Stimulated activated naive CD8-positive, alpha-beta T cell treated with anti-CD3 and anti-CD28 coated beads, Interleukin-15, Interleukin-2, amounts not matched to agents 100 ng/mL and 50 ng/mL, for 24 hours (primary cell): ENCODE data around the gene MOV10L1.
"Not testable (repeated sequence)": the region's sequence is repeated elsewhere in the genome, so short reads cannot be mapped to it uniquely, and the experiment has no call there.

Source experiments
- H3K27ac Mint-ChIP-seq: one replicate; pipeline ENCODE4 v1.8.0; 2021; ENCODE audit warnings: mild to moderate bottlenecking, mixed read lengths
- H3K27me3 Mint-ChIP-seq: one replicate; pipeline ENCODE4 v1.8.0; 2021; ENCODE audit warnings: mixed read lengths
- H3K36me3 Mint-ChIP-seq: one replicate; pipeline ENCODE4 v1.8.0; 2021; ENCODE audit warnings: low read depth, mixed read lengths
- H3K4me1 Mint-ChIP-seq: one replicate; pipeline ENCODE4 v1.8.0; 2021; ENCODE audit warnings: low read depth, mixed read lengths
- H3K4me3 Mint-ChIP-seq: one replicate; pipeline ENCODE4 v1.8.0; 2021; ENCODE audit warnings: mild to moderate bottlenecking, mixed read lengths
- H3K9me3 Mint-ChIP-seq: one replicate; pipeline ENCODE4 v1.8.0; 2021; ENCODE audit warnings: mixed read lengths

The MOV10L1 gene

DNA sequence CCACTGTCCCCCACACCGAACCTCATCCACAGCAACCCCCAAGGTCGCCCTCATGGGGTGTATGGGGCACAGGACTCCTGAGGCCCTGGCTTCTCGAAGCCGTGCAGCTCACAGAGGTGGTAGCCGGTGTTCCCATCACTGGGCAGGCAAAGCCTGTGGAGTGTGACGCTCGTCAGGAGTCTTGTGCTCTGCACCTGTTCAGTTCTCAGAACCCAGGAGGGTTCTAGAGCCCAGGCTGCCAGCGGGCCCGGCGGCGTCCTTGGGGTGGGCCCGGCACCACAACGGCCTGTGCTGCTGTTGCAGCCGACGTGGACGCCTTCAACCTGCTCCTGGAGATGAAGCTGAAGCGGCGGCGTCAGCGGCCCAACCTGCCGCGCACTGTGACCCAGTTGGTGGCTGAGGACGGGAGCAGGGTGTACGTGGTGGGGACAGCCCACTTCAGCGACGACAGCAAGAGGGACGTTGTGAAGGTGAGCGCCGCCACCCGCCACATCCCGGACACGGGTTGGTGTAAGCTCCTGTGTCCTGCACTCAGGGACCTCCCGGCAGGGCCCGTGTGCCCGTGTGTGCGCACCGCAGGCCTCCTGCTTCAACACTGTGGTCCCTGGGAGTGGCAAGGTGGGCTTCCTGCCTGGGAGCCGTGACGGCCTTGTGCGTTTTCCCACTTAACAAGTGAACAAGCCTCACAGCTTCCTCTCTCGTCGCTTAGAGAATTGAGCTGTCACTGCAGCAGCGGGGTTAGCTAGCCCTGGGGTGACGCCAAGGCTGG, 104.4 kb downstream of the MOV10L1 start:
- Mint-ChIP-seq H3K27me3 (no peaks in the 10 kb centered on the region), H3K9me3 (no peaks in the 10 kb centered on the region), H3K4me3 (no peak overlapping the region), H3K27ac (no peak overlapping the region), H3K4me1 (peaks cover 37% of the 10 kb centered on the region), H3K36me3 (peaks cover 14% of the 10 kb centered on the region)

DNA sequence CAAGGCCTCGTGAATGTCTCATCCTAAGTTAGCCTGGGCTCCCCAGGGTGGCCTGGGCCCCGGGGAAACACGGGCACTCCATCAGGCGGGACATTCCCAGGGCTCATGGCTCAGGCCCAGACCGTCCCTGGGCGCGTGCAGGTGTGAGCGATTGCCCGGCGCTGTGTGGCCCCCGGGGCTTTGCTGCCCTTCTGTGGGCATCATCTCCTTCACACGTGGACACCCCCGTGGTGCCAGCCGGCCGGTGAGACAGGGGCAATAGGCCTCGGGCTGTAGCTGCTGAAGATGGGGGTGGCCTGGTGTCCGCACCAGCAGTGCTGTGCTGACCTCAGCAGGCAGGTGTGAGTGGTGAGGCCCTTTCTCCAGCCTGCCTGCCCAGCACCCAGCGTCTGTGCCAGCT, 106.5 kb downstream of the MOV10L1 start:
- Mint-ChIP-seq H3K4me3 (no peak overlapping the region), H3K27ac (no peak overlapping the region), H3K4me1 (peaks cover 28% of the 10 kb centered on the region), H3K9me3 (no peaks in the 10 kb centered on the region), H3K27me3 (no peaks in the 10 kb centered on the region), H3K36me3 (peaks cover 12% of the 10 kb centered on the region)

GRCh38 chr22:50197000-50197800, 107.4 kb downstream of the MOV10L1 start:
- H3K4me3 Mint-ChIP-seq = no peak overlapping the region
- H3K27me3 Mint-ChIP-seq = no peaks in the 10 kb centered on the region
- H3K36me3 Mint-ChIP-seq = peaks cover 4% of the 10 kb centered on the region
- peaks cover 22% of the 10 kb centered on the region for H3K4me1 Mint-ChIP-seq
- no peaks in the 10 kb centered on the region for H3K9me3 Mint-ChIP-seq
- no peak overlapping the region for H3K27ac Mint-ChIP-seq

DNA sequence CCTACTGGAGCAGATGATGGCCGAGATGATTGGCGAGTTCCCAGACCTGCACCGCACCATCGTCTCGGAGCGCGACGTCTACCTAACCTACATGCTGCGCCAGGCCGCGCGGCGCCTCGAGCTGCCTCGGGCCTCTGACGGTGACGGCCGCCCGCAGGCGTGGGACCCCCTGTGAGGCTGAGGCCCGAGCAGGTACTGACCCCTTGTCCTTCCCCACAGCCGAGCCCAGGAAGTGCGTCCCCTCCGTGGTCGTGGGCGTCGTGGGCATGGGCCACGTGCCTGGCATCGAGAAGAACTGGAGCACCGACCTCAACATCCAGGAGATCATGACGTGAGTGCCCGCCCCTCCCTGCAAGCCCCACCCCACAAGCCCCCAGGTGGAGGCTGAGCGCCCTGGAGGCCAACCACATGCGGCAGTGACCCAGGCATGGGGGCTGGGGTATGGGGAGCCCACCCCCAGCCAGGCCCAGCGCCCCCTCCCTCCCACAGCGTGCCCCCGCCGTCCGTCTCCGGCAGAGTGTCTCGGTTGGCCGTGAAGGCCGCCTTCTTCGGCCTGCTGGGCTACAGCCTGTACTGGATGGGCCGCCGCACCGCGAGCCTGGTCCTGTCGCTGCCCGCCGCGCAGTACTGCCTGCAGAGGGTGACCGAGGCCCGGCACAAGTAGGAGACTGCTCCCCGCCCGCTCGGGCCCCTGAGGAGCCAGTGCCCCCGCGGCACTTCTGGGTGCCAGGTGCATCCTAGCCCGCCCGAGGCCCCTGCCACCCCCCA, 108.2 kb downstream of the MOV10L1 start:
- no peaks in the 10 kb centered on the region for H3K36me3 Mint-ChIP-seq
- no peaks in the 10 kb centered on the region for H3K9me3 Mint-ChIP-seq
- no peaks in the 10 kb centered on the region for H3K27me3 Mint-ChIP-seq
- H3K4me3 Mint-ChIP-seq = no peak overlapping the region
- no peak overlapping the region for H3K27ac Mint-ChIP-seq
- peaks cover 20% of the 10 kb centered on the region for H3K4me1 Mint-ChIP-seq

- Mint-ChIP-seq H3K9me3 (no peaks in the 10 kb centered on the region), H3K27me3 (no peaks in the 10 kb centered on the region), H3K36me3 (peaks cover 6% of the 10 kb centered on the region), H3K27ac (no peak overlapping the region), H3K4me1 (peaks cover 21% of the 10 kb centered on the region), H3K4me3 (no peak overlapping the region)
These were observed 108.8 kb downstream of the MOV10L1 start for GRCh38 chr22:50198624-50199017.

DNA sequence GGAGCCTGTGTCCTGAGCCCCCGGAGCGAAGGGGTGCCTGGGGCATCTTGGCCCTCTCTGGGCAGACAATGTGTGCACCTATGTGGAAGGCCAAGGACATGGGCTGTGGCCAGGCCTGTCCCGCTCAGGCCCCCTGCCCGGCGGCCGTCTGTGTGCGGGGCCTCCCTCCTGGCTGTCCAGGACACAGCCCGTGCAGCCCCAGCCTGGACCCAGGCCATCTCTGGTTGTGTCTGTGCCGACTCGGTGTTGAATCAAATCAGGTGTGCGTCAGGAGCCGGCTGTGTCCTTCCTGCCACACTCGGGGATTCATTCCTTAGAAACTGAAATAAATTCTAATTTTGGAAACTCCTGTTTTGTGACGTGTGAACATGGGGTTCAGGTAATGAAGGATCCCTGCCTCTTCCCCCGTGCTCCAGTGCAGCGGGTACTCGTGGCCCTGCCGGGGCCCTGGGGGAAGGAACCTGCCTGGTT, 109.5 kb downstream of the MOV10L1 start:
- Mint-ChIP-seq H3K4me3 (peak overlapping the region; percentile 60), H3K4me1 (peaks cover 25% of the 10 kb centered on the region), H3K9me3 (no peaks in the 10 kb centered on the region), H3K27ac (peak overlapping the region; percentile 65), H3K36me3 (peaks cover 10% of the 10 kb centered on the region), H3K27me3 (no peaks in the 10 kb centered on the region)

DNA sequence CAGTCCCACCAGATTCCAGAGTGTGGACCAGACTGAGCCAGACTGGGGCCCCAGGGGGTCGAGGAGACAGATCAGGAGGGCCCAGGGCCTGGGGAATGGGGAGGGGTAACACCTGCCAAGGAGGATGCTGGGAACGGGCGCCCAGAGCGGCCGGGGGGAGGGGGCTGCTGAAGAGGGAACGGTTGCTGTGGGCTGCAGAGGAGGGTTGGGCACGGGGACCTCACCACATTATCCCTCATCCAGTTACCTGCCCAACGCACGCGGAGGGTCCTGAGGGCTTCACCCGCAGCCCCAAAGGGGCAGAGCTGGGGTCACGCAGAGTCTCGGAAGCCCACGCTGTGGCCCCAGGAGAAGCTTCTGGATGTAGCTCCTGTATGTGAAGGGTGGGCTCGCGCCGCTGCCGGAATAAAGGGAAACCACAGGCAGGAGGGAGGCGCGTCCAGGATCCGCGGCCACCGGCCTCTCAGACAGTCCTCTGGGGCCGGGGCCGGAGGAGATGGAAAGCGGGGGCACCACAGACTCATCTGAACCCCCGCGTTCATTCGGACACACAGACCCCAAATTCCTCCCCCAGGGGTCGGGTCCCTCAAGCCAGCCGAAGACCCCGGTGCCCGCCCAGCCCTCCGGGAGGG, 110.1 kb downstream of the MOV10L1 start:
- Mint-ChIP-seq H3K4me3 (peak overlapping the region; percentile 60), H3K27me3 (no peaks in the 10 kb centered on the region), H3K36me3 (peaks cover 15% of the 10 kb centered on the region), H3K27ac (peak overlapping the region; percentile 65), H3K9me3 (no peaks in the 10 kb centered on the region), H3K4me1 (peaks cover 30% of the 10 kb centered on the region)

GRCh38 chr22:50200461-50201190, 110.8 kb downstream of the MOV10L1 start, which contains the start of gene SELENOO:
SELENOO (plus strand) TSS chr22:50201011; CDS start chr22:50201037, 26 bp downstream.
- H3K4me3 Mint-ChIP-seq = peak within 1 kb of the TSS; percentile 85
- no peak within 1 kb of the TSS for H3K27ac Mint-ChIP-seq
- no peaks in the 10 kb centered on the region for H3K27me3 Mint-ChIP-seq
- peaks cover 19% of the 10 kb centered on the region for H3K36me3 Mint-ChIP-seq
- H3K9me3 Mint-ChIP-seq = no peaks in the 10 kb centered on the region
- peaks cover 31% of the 10 kb centered on the region for H3K4me1 Mint-ChIP-seq

- Mint-ChIP-seq H3K4me1 (peaks cover 31% of the 10 kb centered on the region), H3K36me3 (peaks cover 19% of the 10 kb centered on the region), H3K4me3 (peak overlapping the region; percentile 85), H3K27ac (no peak overlapping the region), H3K27me3 (no peaks in the 10 kb centered on the region), H3K9me3 (no peaks in the 10 kb centered on the region)
These were observed 111.7 kb downstream of the MOV10L1 start for GRCh38 chr22:50201191-50202129.

DNA sequence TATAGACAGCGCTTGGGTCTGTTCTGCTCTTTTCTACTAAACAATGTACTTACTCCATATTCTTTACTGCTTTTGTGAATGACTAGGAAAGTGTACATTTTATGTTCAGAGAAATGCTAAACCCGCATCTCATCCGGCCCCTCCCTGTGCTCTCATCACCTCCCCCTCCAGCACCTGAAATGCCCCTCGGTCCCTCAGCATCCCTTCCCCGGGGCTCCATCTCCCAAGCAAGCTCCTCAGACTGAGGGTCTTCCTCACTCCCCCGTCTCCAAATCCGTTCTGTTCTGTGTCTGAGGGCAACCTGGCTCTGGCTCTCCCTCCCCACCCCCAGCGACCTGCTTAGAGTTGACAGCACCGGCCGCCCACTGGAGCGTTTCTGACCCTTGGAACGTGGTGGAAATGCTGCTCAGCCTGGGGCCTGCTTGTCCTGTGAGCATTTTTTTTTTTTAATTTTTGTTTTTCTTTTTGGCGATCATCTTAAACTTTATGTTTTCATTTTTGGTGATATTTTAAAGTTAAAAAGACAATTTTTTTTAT, 112.4 kb downstream of the MOV10L1 start:
- peaks cover 31% of the 10 kb centered on the region for H3K4me1 Mint-ChIP-seq
- no peak overlapping the region for H3K27ac Mint-ChIP-seq
- no peaks in the 10 kb centered on the region for H3K9me3 Mint-ChIP-seq
- H3K36me3 Mint-ChIP-seq = peaks cover 19% of the 10 kb centered on the region
- H3K4me3 Mint-ChIP-seq = peak overlapping the region; percentile 85
- H3K27me3 Mint-ChIP-seq = no peaks in the 10 kb centered on the region

GRCh38 chr22:50203288-50203687, 113.5 kb downstream of the MOV10L1 start:
- Mint-ChIP-seq H3K4me3 (no peak overlapping the region), H3K27me3 (no peaks in the 10 kb centered on the region), H3K9me3 (no peaks in the 10 kb centered on the region), H3K27ac (no peak overlapping the region), H3K4me1 (peaks cover 38% of the 10 kb centered on the region), H3K36me3 (peaks cover 19% of the 10 kb centered on the region)

DNA sequence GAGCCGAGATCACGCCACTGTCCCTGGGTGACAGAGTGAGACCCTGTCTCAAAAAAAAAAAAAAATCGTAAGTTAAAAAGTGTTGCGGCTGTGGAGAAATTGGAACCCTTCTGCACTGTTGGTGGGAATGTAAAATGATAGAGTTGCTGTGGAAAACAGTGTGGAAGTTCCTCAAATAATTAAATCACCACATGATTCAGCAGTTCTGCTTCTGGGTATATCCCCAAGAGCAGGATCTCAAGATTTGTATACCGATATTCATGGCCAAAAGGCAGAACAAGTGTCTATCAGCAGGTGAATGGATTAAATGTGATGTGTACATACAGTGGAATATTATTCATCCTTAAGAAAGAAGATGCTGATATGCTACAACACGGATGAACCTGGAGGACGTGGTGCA, 114.8 kb downstream of the MOV10L1 start:
- Mint-ChIP-seq H3K4me3 (no peak overlapping the region), H3K4me1 (peaks cover 36% of the 10 kb centered on the region), H3K9me3 (no peaks in the 10 kb centered on the region), H3K36me3 (peaks cover 19% of the 10 kb centered on the region), H3K27ac (no peak overlapping the region), H3K27me3 (no peaks in the 10 kb centered on the region)

- not testable (repeated sequence) for H3K9me3 Mint-ChIP-seq, H3K27me3 Mint-ChIP-seq, H3K4me3 Mint-ChIP-seq, H3K27ac Mint-ChIP-seq
- peaks cover 23% of the 10 kb centered on the region for H3K36me3 Mint-ChIP-seq
- peaks cover 36% of the 10 kb centered on the region for H3K4me1 Mint-ChIP-seq
These were observed 115.2 kb downstream of the MOV10L1 start for GRCh38 chr22:50204998-50205397.
